NT2/D1 (cell line): ENCODE measurements around the gene ACO2.

Source experiments
- DNase-seq: peaks from one replicate; pipeline ENCODE4 v3.0.0-alpha.2; 2011; ENCODE audit warnings: low read depth, low spot score
- H3K27me3 ChIP-seq: 2 replicates; pipeline ENCODE4 v1.6.0; 2011; ENCODE audit warnings: mild to moderate bottlenecking; ENCODE audit not compliant: insufficient read length, insufficient read depth
- H3K36me3 ChIP-seq: 2 replicates; pipeline ENCODE4 v1.6.1; 2011; ENCODE audit warnings: mild to moderate bottlenecking, low read length, mixed read lengths; ENCODE audit not compliant: insufficient read depth, insufficient read length
- H3K4me1 ChIP-seq: 2 replicates; pipeline ENCODE4 v1.5.1; 2011; ENCODE audit not compliant: insufficient read depth, insufficient read length
- H3K4me3 ChIP-seq: 2 replicates; pipeline ENCODE4 v1.5.1; 2011; ENCODE audit warnings: low read depth; ENCODE audit not compliant: insufficient read length
- H3K9ac ChIP-seq: 2 replicates; pipeline ENCODE4 v1.6.0; 2011; ENCODE audit warnings: low read depth; ENCODE audit not compliant: insufficient read length
- H3K9me3 ChIP-seq: 2 replicates; pipeline ENCODE4 v1.5.1; 2011; ENCODE audit warnings: mild to moderate bottlenecking, low read length; ENCODE audit not compliant: insufficient read depth
- SUZ12 ChIP-seq: IDR thresholded peaks from 2 replicates; pipeline ENCODE4 v1.6.1; 2011; ENCODE audit not compliant: insufficient read length, insufficient read depth; ENCODE audit errors: extremely low read depth
- YY1 ChIP-seq: IDR thresholded peaks from 2 replicates; pipeline ENCODE4 v1.6.1; 2011; ENCODE audit not compliant: insufficient read length, insufficient read depth
- ZNF274 ChIP-seq: IDR thresholded peaks from 2 replicates; pipeline ENCODE4 v1.6.1; 2011; ENCODE audit warnings: mild to moderate bottlenecking, low read depth, low read length

ACO2 gene

GRCh38 chr22:41461901-41462300 is 7.0 kb upstream of the ACO2 start:
- H3K36me3 ChIP-seq, result peaks cover 73% of the 10 kb centered on the region
- H3K9me3 ChIP-seq, result no peaks in the 10 kb centered on the region
- DNase-seq, result no peak
- H3K27me3 ChIP-seq, result no peaks in the 10 kb centered on the region
- H3K9ac ChIP-seq, result no peak overlapping the region
- no peak overlapping the region for H3K4me3 ChIP-seq
- no peaks in the 10 kb centered on the region for H3K4me1 ChIP-seq
- TF ChIP-seq ZNF274 (no peak), SUZ12 (no peak), YY1 (no peak)

GRCh38 chr22:41469218-41469851 is 418 bp downstream of the ACO2 start:
- no peak for DNase-seq
- Histone ChIP-seq H3K9me3 (no peaks in the 10 kb centered on the region), H3K9ac (peak overlapping the region; percentile 84), H3K36me3 (peaks cover 54% of the 10 kb centered on the region), H3K27me3 (no peaks in the 10 kb centered on the region), H3K4me1 (no peaks in the 10 kb centered on the region), H3K4me3 (peak overlapping the region; percentile 73)
- TF ChIP-seq YY1 (no peak), ZNF274 (no peak)

GRCh38 chr22:41470886-41471285 is 2.0 kb downstream of the ACO2 start:
- H3K4me3 ChIP-seq, result no peak overlapping the region
- DNase-seq, result no peak
- no peak overlapping the region for H3K9ac ChIP-seq
- TF ChIP-seq ZNF274, result no peak
- TF ChIP-seq SUZ12, result no peak
- TF ChIP-seq YY1, result no peak
- H3K36me3 ChIP-seq, result peaks cover 44% of the 10 kb centered on the region
- H3K4me1 ChIP-seq, result no peaks in the 10 kb centered on the region
- no peaks in the 10 kb centered on the region for H3K27me3 ChIP-seq
- H3K9me3 ChIP-seq, result no peaks in the 10 kb centered on the region

- no peak overlapping the region for H3K9ac ChIP-seq
- H3K36me3 ChIP-seq, result peaks cover 37% of the 10 kb centered on the region
- no peak overlapping the region for H3K4me3 ChIP-seq
- no peaks in the 10 kb centered on the region for H3K4me1 ChIP-seq
- DNase-seq, result no peak
- TF ChIP-seq ZNF274, result no peak
- TF ChIP-seq YY1, result no peak
- no peak for TF ChIP-seq SUZ12
- H3K27me3 ChIP-seq, result no peaks in the 10 kb centered on the region
- no peaks in the 10 kb centered on the region for H3K9me3 ChIP-seq
Observed at GRCh38 chr22:41471568-41471967, 2.7 kb downstream of the ACO2 start.

- Histone ChIP-seq H3K9ac (no peak overlapping the region), H3K27me3 (no peaks in the 10 kb centered on the region), H3K4me1 (peaks cover 2% of the 10 kb centered on the region), H3K36me3 (peaks cover 24% of the 10 kb centered on the region), H3K9me3 (no peaks in the 10 kb centered on the region), H3K4me3 (no peak overlapping the region)
- DNase-seq, result no peak
- no peak for TF ChIP-seq YY1
- TF ChIP-seq ZNF274, result no peak
- TF ChIP-seq SUZ12, result no peak
Observed at GRCh38 chr22:41474872-41475451, 6.0 kb downstream of the ACO2 start.

- Histone ChIP-seq H3K36me3 (peaks cover 7% of the 10 kb centered on the region), H3K9me3 (no peaks in the 10 kb centered on the region), H3K27me3 (no peaks in the 10 kb centered on the region), H3K4me3 (no peak overlapping the region), H3K4me1 (peaks cover 12% of the 10 kb centered on the region), H3K9ac (no peak overlapping the region)
- TF ChIP-seq SUZ12 (no peak), YY1 (no peak), ZNF274 (no peak)
- DNase-seq, result no peak
Observed at GRCh38 chr22:41478473-41478872, 9.6 kb downstream of the ACO2 start.

GRCh38 chr22:41478891-41479521 is 10.1 kb downstream of the ACO2 start:
- H3K9ac ChIP-seq, result no peak overlapping the region
- H3K4me3 ChIP-seq, result no peak overlapping the region
- TF ChIP-seq ZNF274 (no peak), SUZ12 (no peak), YY1 (no peak)
- no peak for DNase-seq
- H3K4me1 ChIP-seq, result peaks cover 12% of the 10 kb centered on the region
- no peaks in the 10 kb centered on the region for H3K9me3 ChIP-seq
- peaks cover 7% of the 10 kb centered on the region for H3K36me3 ChIP-seq
- H3K27me3 ChIP-seq, result no peaks in the 10 kb centered on the region
